Upper lobe of left lung (tissue), 6 donors: ENCODE data around the gene PAMR1. TPM values are rescaled to one million over a fixed set of nuclear protein-coding genes. Genes with fewer than 3 reads are reported as not detected.

ENCODE experiments used
- ATAC-seq, 2 donors: fragments of 200-7000 bp; cut with Tn5 transposase; one replicate each; pipeline ENCODE4 v1.9.1; 2022; ENCODE audit warnings: mild to moderate bottlenecking in 2 of 2, moderate library complexity in 2 of 2; ENCODE audit not compliant: low FRiP score in 2 of 2
- DNase-seq, 2 donors: peaks; one replicate each; pipeline ENCODE4 v3.0.0-alpha.2; 2019 to 2020
- H3K27ac ChIP-seq, 4 donors: fragments of 200-600 bp; sonication (generic); one replicate each; pipeline ENCODE4 v1.5.1; 2016 to 2019
- H3K27me3 ChIP-seq, 4 donors: fragments of 200-600 bp; sonication (generic); one replicate each; pipeline ENCODE4 v1.5.1; 2017 to 2019
- H3K36me3 ChIP-seq, 4 donors: fragments of 200-600 bp; sonication (generic); one replicate each; pipeline ENCODE4 v1.5.1; 2016 to 2019
- H3K4me1 ChIP-seq, 4 donors: fragments of 200-600 bp; sonication (generic); one replicate each; pipeline ENCODE4 v1.5.1; 2018 to 2019
- H3K4me3 ChIP-seq, 4 donors: fragments of 200-600 bp; sonication (generic); one replicate each; pipeline ENCODE4 v1.5.1; 2017 to 2019; ENCODE audit warnings: mild to moderate bottlenecking in 2 of 4, moderate library complexity in 1 of 4
- H3K9me3 ChIP-seq, 4 donors: fragments of 200-600 bp; sonication (generic); one replicate each; pipeline ENCODE4 v1.5.1; 2018 to 2019
- EP300 ChIP-seq, 4 donors: sonication (generic); formaldehyde crosslinking; IDR thresholded peaks; one replicate each; pipeline ENCODE4 v1.5.1; 2017; ENCODE audit warnings: antibody characterized with exemption in 4 of 4, control low read depth in 2 of 4
- POLR2A ChIP-seq, 4 donors: fragments of 450-650 bp; IDR thresholded peaks; one replicate each; pipeline ENCODE4 v1.5.1; 2016 to 2017; ENCODE audit warnings: antibody characterized with exemption in 4 of 4, mild to moderate bottlenecking in 2 of 4
- POLR2AphosphoS5 ChIP-seq, 2 donors: sonication (generic); formaldehyde crosslinking; IDR thresholded peaks; one replicate each; pipeline ENCODE4 v1.5.1; 2017; ENCODE audit warnings: antibody characterized with exemption in 2 of 2
- WGBS, 2 donors: methylation state at CpG; one replicate each; pipeline ENCODE4 v1.1.5; 2017 to 2018; 5-methylcytosine and 5-hydroxymethylcytosine counted together
- total RNA-seq, 6 donors: library from RNA; depleted of rRNA in 4 of 6; stranded (reverse); fragments of >200 nt in 4 of 6; gene quantifications; one replicate each; pipeline versions ENCODE4 v1.1.0 to v1.2.1, GENCODE V29; 2016 to 2021
- TF ChIP-seq, protein P1 (sequence below), 6 experiments: fragments of 450-650 bp in 4 of 6; fragments of 200-600 bp in 2 of 6; sonication (generic) in 2 of 6; IDR thresholded peaks; one replicate each; pipeline ENCODE4 v1.5.1; 2016 to 2019; ENCODE audit warnings: antibody characterized with exemption in 6 of 6
- donor health status: DM: no; HTN: no; CAD: no; lungs with moderate emphysema.
- donor health status: DM: no; HTN: yes; CAD: no; lungs with severe emphysema.

Gene PAMR1
- total RNA-seq, 6 donors from 2014 or later: 0.30 to 7.2 (median 4.3) TPM; not detected in 1

- H3K4me3 ChIP-seq: no peak overlapping the region
- no peak overlapping the region for H3K27ac ChIP-seq
- no peaks in the 10 kb centered on the region for H3K27me3 ChIP-seq
- DNase-seq (no peak), ATAC-seq (no peak)
- no peak for TF ChIP-seq EP300 (IDR thresholded peaks at IDR 0.05)
- TF ChIP-seq, protein P1, sequence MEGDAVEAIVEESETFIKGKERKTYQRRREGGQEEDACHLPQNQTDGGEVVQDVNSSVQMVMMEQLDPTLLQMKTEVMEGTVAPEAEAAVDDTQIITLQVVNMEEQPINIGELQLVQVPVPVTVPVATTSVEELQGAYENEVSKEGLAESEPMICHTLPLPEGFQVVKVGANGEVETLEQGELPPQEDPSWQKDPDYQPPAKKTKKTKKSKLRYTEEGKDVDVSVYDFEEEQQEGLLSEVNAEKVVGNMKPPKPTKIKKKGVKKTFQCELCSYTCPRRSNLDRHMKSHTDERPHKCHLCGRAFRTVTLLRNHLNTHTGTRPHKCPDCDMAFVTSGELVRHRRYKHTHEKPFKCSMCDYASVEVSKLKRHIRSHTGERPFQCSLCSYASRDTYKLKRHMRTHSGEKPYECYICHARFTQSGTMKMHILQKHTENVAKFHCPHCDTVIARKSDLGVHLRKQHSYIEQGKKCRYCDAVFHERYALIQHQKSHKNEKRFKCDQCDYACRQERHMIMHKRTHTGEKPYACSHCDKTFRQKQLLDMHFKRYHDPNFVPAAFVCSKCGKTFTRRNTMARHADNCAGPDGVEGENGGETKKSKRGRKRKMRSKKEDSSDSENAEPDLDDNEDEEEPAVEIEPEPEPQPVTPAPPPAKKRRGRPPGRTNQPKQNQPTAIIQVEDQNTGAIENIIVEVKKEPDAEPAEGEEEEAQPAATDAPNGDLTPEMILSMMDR (IDR thresholded peaks at IDR 0.05): no peak
- no peak for TF ChIP-seq POLR2AphosphoS5 (IDR thresholded peaks at IDR 0.05)
- no peak for TF ChIP-seq POLR2A (IDR thresholded peaks at IDR 0.05)
- no peaks in the 10 kb centered on the region for H3K4me1 ChIP-seq
- WGBS, 2 donors: 91 to 94% methylated on average over 2 of the region's 2 CpGs
- no peaks in the 10 kb centered on the region for H3K36me3 ChIP-seq
- H3K9me3 ChIP-seq: no peaks in the 10 kb centered on the region
Observed at GRCh38 chr11:35436581-35437250, 88.7 kb downstream of the PAMR1 start.

- 76 to 77% methylated on average over 3 of the region's 3 CpGs for WGBS, 2 donors
- Histone ChIP-seq H3K4me1 (no peaks in the 10 kb centered on the region), H3K4me3 (no peak overlapping the region), H3K36me3 (no peaks in the 10 kb centered on the region), H3K27me3 (no peaks in the 10 kb centered on the region), H3K27ac (no peak overlapping the region), H3K9me3 (no peaks in the 10 kb centered on the region)
- DNase-seq: no peak
- TF ChIP-seq EP300 (IDR thresholded peaks at IDR 0.05) (no peak), POLR2A (IDR thresholded peaks at IDR 0.05) (no peak), POLR2AphosphoS5 (IDR thresholded peaks at IDR 0.05) (no peak)
- TF ChIP-seq, protein P1 (IDR thresholded peaks at IDR 0.05): no peak
- ATAC-seq: no peak
Observed at GRCh38 chr11:35433588-35433987, 91.8 kb downstream of the PAMR1 start.

GRCh38 chr11:35432464-35432863 lies 93.0 kb downstream of the PAMR1 start:
- WGBS, 2 donors: 90 to 97% methylated on average over 3 to 14 of the region's 14 CpGs
- Histone ChIP-seq H3K4me1 (peaks cover 0 to 2% (median 0%) of the 10 kb centered on the region in 4 donors), H3K36me3 (no peaks in the 10 kb centered on the region), H3K27ac (no peak overlapping the region), H3K27me3 (no peaks in the 10 kb centered on the region), H3K4me3 (no peak overlapping the region), H3K9me3 (no peaks in the 10 kb centered on the region)
- DNase-seq: peak in 1 of 2 donors; percentile 25
- peak; percentile 7 to 27 for ATAC-seq
- TF ChIP-seq POLR2AphosphoS5 (IDR thresholded peaks at IDR 0.05) (no peak), EP300 (IDR thresholded peaks at IDR 0.05) (no peak), POLR2A (IDR thresholded peaks at IDR 0.05) (no peak)
- TF ChIP-seq, protein P1 (IDR thresholded peaks at IDR 0.05): no peak

GRCh38 chr11:35427071-35427470 lies 98.3 kb downstream of the PAMR1 start:
- H3K27me3 ChIP-seq: no peaks in the 10 kb centered on the region
- H3K9me3 ChIP-seq: no peaks in the 10 kb centered on the region
- H3K27ac ChIP-seq: no peak overlapping the region
- ATAC-seq: peak in 1 of 2 donors; percentile 62
- H3K36me3 ChIP-seq: no peaks in the 10 kb centered on the region
- 23 to 27% methylated on average over 3 of the region's 3 CpGs for WGBS, 2 donors
- DNase-seq: no peak
- peaks cover 0 to 7% (median 0%) of the 10 kb centered on the region in 4 donors for H3K4me1 ChIP-seq
- H3K4me3 ChIP-seq: no peak overlapping the region
- no peak for TF ChIP-seq POLR2AphosphoS5 (IDR thresholded peaks at IDR 0.05)
- TF ChIP-seq, protein P1 (IDR thresholded peaks at IDR 0.05): no peak

- Histone ChIP-seq H3K36me3 (no peaks in the 10 kb centered on the region), H3K27ac (no peak overlapping the region), H3K9me3 (no peaks in the 10 kb centered on the region), H3K4me1 (peaks cover 0 to 7% (median 0%) of the 10 kb centered on the region in 4 donors), H3K27me3 (no peaks in the 10 kb centered on the region), H3K4me3 (no peak overlapping the region)
- 75 to 86% methylated on average over 1 of the region's 1 CpG for WGBS, 2 donors
- no peak for TF ChIP-seq POLR2AphosphoS5 (IDR thresholded peaks at IDR 0.05)
- no peak for TF ChIP-seq POLR2A (IDR thresholded peaks at IDR 0.05)
- TF ChIP-seq EP300 (IDR thresholded peaks at IDR 0.05): no peak
- TF ChIP-seq, protein P1 (IDR thresholded peaks at IDR 0.05): no peak
- ATAC-seq: no peak
- DNase-seq: no peak
Observed at GRCh38 chr11:35426351-35426750, 99.1 kb downstream of the PAMR1 start.
